KMS-11 (cell line): ENCODE data around the gene P2RY8.

Experiments used
- H2AFZ ChIP-seq: fragments of 200-600 bp; sonication (generic); 2 replicates; pipeline ENCODE4 v1.6.1; 2016; ENCODE audit warnings: antibody characterized with exemption, mixed run types, low read depth
- H3K27ac ChIP-seq: fragments of 200-600 bp; sonication (generic); 2 replicates; pipeline ENCODE4 v1.6.1; 2016; ENCODE audit warnings: mild to moderate bottlenecking, mixed run types
- H3K27me3 ChIP-seq: fragments of 200-600 bp; sonication (generic); 2 replicates; pipeline ENCODE4 v1.6.1; 2017; ENCODE audit warnings: mild to moderate bottlenecking, low read depth, mixed run types, moderate library complexity; ENCODE audit not compliant: insufficient read depth
- H3K36me3 ChIP-seq: fragments of 200-600 bp; sonication (generic); 2 replicates; pipeline ENCODE4 v1.6.1; 2017; ENCODE audit warnings: mild to moderate bottlenecking, mixed run types; ENCODE audit not compliant: insufficient read depth
- H3K4me1 ChIP-seq: fragments of 200-600 bp; sonication (generic); 2 replicates; pipeline ENCODE4 v1.6.1; 2016; ENCODE audit warnings: mild to moderate bottlenecking, low read depth, mixed run types; ENCODE audit not compliant: poor library complexity, severe bottlenecking
- H3K4me2 ChIP-seq: fragments of 200-600 bp; sonication (generic); 2 replicates; pipeline ENCODE4 v1.7.0; 2016; ENCODE audit warnings: mild to moderate bottlenecking, mixed run types
- H3K4me3 ChIP-seq: fragments of 200-600 bp; sonication (generic); IDR thresholded peaks from 2 replicates; pipeline ENCODE4 v1.6.1; 2017; ENCODE audit warnings: low read depth, low read length, mixed read lengths; ENCODE audit not compliant: insufficient read depth
- H3K79me2 ChIP-seq: fragments of 200-600 bp; sonication (generic); 2 replicates; pipeline ENCODE4 v1.6.1; 2016; ENCODE audit warnings: low read depth, mixed run types; ENCODE audit not compliant: insufficient read depth
- H3K9ac ChIP-seq: fragments of 200-600 bp; sonication (generic); 2 replicates; pipeline ENCODE4 v1.6.1; 2016; ENCODE audit warnings: mild to moderate bottlenecking, mixed run types
- H4K20me1 ChIP-seq: fragments of 200-600 bp; sonication (generic); 2 replicates; pipeline ENCODE4 v1.6.1; 2016; ENCODE audit warnings: mild to moderate bottlenecking, mixed run types; ENCODE audit not compliant: insufficient read depth
- CTCF ChIP-seq: fragments of 200-600 bp; sonication (generic); conservative IDR thresholded peaks from 2 replicates; pipeline ENCODE4 v1.6.1; 2017; ENCODE audit warnings: low read depth, mild to moderate bottlenecking, antibody characterized with exemption, low read length, moderate library complexity, mixed read lengths

P2RY8 gene

GRCh38 chrX:1455948-1456280 lies 81.1 kb downstream of the P2RY8 start:
- Histone ChIP-seq H2AFZ (no peak overlapping the region), H3K9ac (no peak overlapping the region), H3K27me3 (no peaks in the 10 kb centered on the region), H3K79me2 (peaks cover 14% of the 10 kb centered on the region; the same call in 1 of the 2 replicates), H4K20me1 (no peaks in the 10 kb centered on the region), H3K4me1 (peaks cover 24% of the 10 kb centered on the region), H3K36me3 (no peaks in the 10 kb centered on the region), H3K4me3 (no peak overlapping the region), H3K4me2 (no peak overlapping the region), H3K27ac (no peak overlapping the region)
- TF ChIP-seq CTCF: no peak

- Histone ChIP-seq H3K4me1 (peaks cover 24% of the 10 kb centered on the region), H3K36me3 (no peaks in the 10 kb centered on the region), H2AFZ (no peak overlapping the region), H4K20me1 (no peaks in the 10 kb centered on the region), H3K9ac (no peak overlapping the region), H3K4me2 (peak overlapping the region; percentile 26; the same call in 1 of the 2 replicates), H3K27me3 (no peaks in the 10 kb centered on the region), H3K27ac (no peak overlapping the region), H3K4me3 (no peak overlapping the region), H3K79me2 (peaks cover 21% of the 10 kb centered on the region; the same call in 1 of the 2 replicates)
- TF ChIP-seq CTCF: peak; percentile 78
Measured at GRCh38 chrX:1453951-1454785, 82.8 kb downstream of the P2RY8 start.

GRCh38 chrX:1453395-1453783 lies 83.6 kb downstream of the P2RY8 start:
- H3K4me3 ChIP-seq: no peak overlapping the region
- H3K27ac ChIP-seq: no peak overlapping the region

More at GRCh38 chrX:1453395-1453783, 83.6 kb downstream of the P2RY8 start:
- no peak overlapping the region for H3K9ac ChIP-seq
- H3K79me2 ChIP-seq: peaks cover 21% of the 10 kb centered on the region; the same call in 1 of the 2 replicates
- H3K36me3 ChIP-seq: no peaks in the 10 kb centered on the region
- no peaks in the 10 kb centered on the region for H4K20me1 ChIP-seq
- no peaks in the 10 kb centered on the region for H3K27me3 ChIP-seq
- peaks cover 24% of the 10 kb centered on the region for H3K4me1 ChIP-seq
- no peak for TF ChIP-seq CTCF
- H2AFZ ChIP-seq: no peak overlapping the region
- no peak overlapping the region for H3K4me2 ChIP-seq
